ENCODE results near the gene LPO. TPM values are rescaled to one million over a fixed set of nuclear protein-coding genes. Genes with fewer than 3 reads are reported as not detected.
A peak's percentile ranks its signal among the peaks of the same experiment; 100 is the strongest.

Gene LPO
- total RNA-seq, 6 experiments from 2014 or later = not detected

- Mint-ChIP-seq H3K27ac (no peak overlapping the region), H3K4me3 (no peak overlapping the region), H3K36me3 (ENCODE audit: low read depth) (no peaks in the 10 kb centered on the region), H3K27me3 (ENCODE audit: insufficient read depth) (peaks cover 10% of the 10 kb centered on the region), H3K9me3 (no peaks in the 10 kb centered on the region), H3K4me1 (ENCODE audit: low read depth) (no peaks in the 10 kb centered on the region)
- TF ChIP-seq CTCF (IDR thresholded peaks at IDR 0.05) = no peak
- DNase-seq = no peak
Observed at GRCh38 chr17:58301504-58302150, 63.2 kb downstream of the LPO start.

GRCh38 chr17:58302171-58302918 is 64.0 kb downstream of the LPO start:
- Mint-ChIP-seq H3K9me3 (no peaks in the 10 kb centered on the region), H3K27me3 (ENCODE audit: insufficient read depth) (peaks cover 10% of the 10 kb centered on the region), H3K4me3 (no peak overlapping the region), H3K4me1 (ENCODE audit: low read depth) (no peaks in the 10 kb centered on the region), H3K27ac (no peak overlapping the region), H3K36me3 (ENCODE audit: low read depth) (no peaks in the 10 kb centered on the region)
- TF ChIP-seq CTCF (IDR thresholded peaks at IDR 0.05) = no peak
- DNase-seq = no peak

GRCh38 chr17:58302919-58303585 is 64.7 kb downstream of the LPO start:
- no peaks in the 10 kb centered on the region for H3K9me3 Mint-ChIP-seq
- peaks cover 14% of the 10 kb centered on the region for H3K27me3 Mint-ChIP-seq (ENCODE audit: insufficient read depth)
- H3K27ac Mint-ChIP-seq = no peak overlapping the region
- no peak for TF ChIP-seq CTCF (IDR thresholded peaks at IDR 0.05)
- H3K4me3 Mint-ChIP-seq = no peak overlapping the region
- no peaks in the 10 kb centered on the region for H3K36me3 Mint-ChIP-seq (ENCODE audit: low read depth)
- DNase-seq = no peak
- no peaks in the 10 kb centered on the region for H3K4me1 Mint-ChIP-seq (ENCODE audit: low read depth)

GRCh38 chr17:58303971-58304749 is 65.8 kb downstream of the LPO start:
- Mint-ChIP-seq H3K27me3 (ENCODE audit: insufficient read depth) (peaks cover 15% of the 10 kb centered on the region), H3K4me1 (ENCODE audit: low read depth) (no peaks in the 10 kb centered on the region), H3K4me3 (no peak overlapping the region), H3K36me3 (ENCODE audit: low read depth) (no peaks in the 10 kb centered on the region), H3K9me3 (no peaks in the 10 kb centered on the region), H3K27ac (no peak overlapping the region)
- peak; percentile 87 for TF ChIP-seq CTCF (IDR thresholded peaks at IDR 0.05)
- DNase-seq = peak; percentile 24

- Mint-ChIP-seq H3K4me3 (no peak overlapping the region), H3K36me3 (ENCODE audit: low read depth) (no peaks in the 10 kb centered on the region), H3K27me3 (ENCODE audit: insufficient read depth) (peaks cover 14% of the 10 kb centered on the region), H3K4me1 (ENCODE audit: low read depth) (no peaks in the 10 kb centered on the region), H3K9me3 (no peaks in the 10 kb centered on the region), H3K27ac (no peak overlapping the region)
- DNase-seq = no peak
- no peak for TF ChIP-seq CTCF (IDR thresholded peaks at IDR 0.05)
Observed at GRCh38 chr17:58304750-58305486, 66.5 kb downstream of the LPO start.
